K562 (cell line): ENCODE measurements around the gene CEP85L. TPM values are rescaled to one million over a fixed set of nuclear protein-coding genes. Genes with fewer than 3 reads are reported as not detected.

ENCODE experiments used
- ATAC-seq: fragments of 200-7000 bp; cut with Tn5 transposase; 3 replicates; pipeline ENCODE4 v1.9.1; 2020; ENCODE audit warnings: moderate library complexity
- BruUV-seq: library from RNA; stranded (reverse); fragments of 400-500 nt; replicated peaks from 2 replicates; lab custom pipeline; 2021; lab: Mats Ljungman, UMichigan
- CTCF ChIA-PET: fragments of 300-600 bp; formaldehyde crosslinking; extraction: SDS; loops from one replicate; lab custom pipeline; 2021; ENCODE audit warnings: low intra/inter-chr PET ratio; lab: Yijun Ruan, JAX
- POLR2A ChIA-PET: fragments of 300-600, 350-650 bp; sonication (Branson Sonifier 250); formaldehyde crosslinking; extraction: SDS; loops from one replicate; lab custom pipeline; 2021; ENCODE audit warnings: antibody characterized with exemption, inconsistent platforms; lab: Yijun Ruan, JAX
- DNase-seq, 4 experiments: peaks; one replicate each; pipeline versions ENCODE4 v3.0.0 to v3.0.0-alpha.2; 2011 to 2018; ENCODE audit warnings: low spot score in 3 of 4, mixed read lengths in 3 of 4; ENCODE audit errors: extremely low read depth in 1 of 4
- FAIRE-seq: peaks from 2 replicates; lab custom pipeline; 2011; peaks lifted over from hg19 to GRCh38; lab: Jason Lieb, UNC
- H2AFZ ChIP-seq: 2 replicates; pipeline ENCODE4 v1.6.0; 2011; ENCODE audit warnings: low read depth, low read length, control low read depth, inconsistent platforms
- H3K27ac ChIP-seq: fragments of 200-600 bp; 3 replicates; pipeline ENCODE4 v1.8.0; 2011; ENCODE audit warnings: low read depth, mild to moderate bottlenecking, control low read depth, inconsistent platforms, low read length, moderate library complexity, mixed read lengths; ENCODE audit errors: extremely low read depth
- H3K27me3 ChIP-seq, 2 experiments: fragments of 300-600 bp in 1 of 2; 2 replicates in 1 of 2; 3 replicates in 1 of 2; pipeline versions ENCODE4 v1.6.0 to v1.8.0; 2011; ENCODE audit warnings: inconsistent platforms in 2 of 2, low read length in 2 of 2, mild to moderate bottlenecking in 1 of 2, mixed read lengths in 1 of 2, moderate library complexity in 1 of 2; ENCODE audit not compliant: control insufficient read depth in 2 of 2, insufficient read depth in 2 of 2
- H3K36me3 ChIP-seq: fragments of 300-600 bp; 3 replicates; pipeline ENCODE4 v1.8.0; 2011; ENCODE audit warnings: mild to moderate bottlenecking, low read length, inconsistent platforms; ENCODE audit not compliant: control insufficient read depth, insufficient read depth
- H3K4me1 ChIP-seq, 2 experiments: fragments of 200-600 bp in 1 of 2; replicated peaks in 1 of 2; 2 replicates in 1 of 2; 3 replicates in 1 of 2; pipeline versions ENCODE4 v1.5.1 to v1.8.0; 2011; ENCODE audit warnings: inconsistent platforms in 2 of 2, low read length in 2 of 2, mild to moderate bottlenecking in 1 of 2, mixed read lengths in 1 of 2, moderate library complexity in 1 of 2; ENCODE audit not compliant: control insufficient read depth in 2 of 2, insufficient read depth in 2 of 2
- H3K4me2 ChIP-seq: 2 replicates; pipeline ENCODE4 v1.6.1; 2011; ENCODE audit warnings: low read length, control low read depth, inconsistent platforms, mixed read lengths; ENCODE audit not compliant: insufficient read depth
- H3K4me3 ChIP-seq: fragments of 200-600 bp; sonication (generic), shearing (Covaris generic); 2 replicates; pipeline ENCODE4 v1.5.1; 2016; ENCODE audit warnings: control low read depth, inconsistent platforms
- H3K79me2 ChIP-seq: fragments of 200-600 bp; 3 replicates; pipeline ENCODE4 v1.8.0; 2011; ENCODE audit warnings: low read length, inconsistent platforms; ENCODE audit not compliant: control insufficient read depth, insufficient read depth
- H3K9ac ChIP-seq, 2 experiments: 2 replicates each; pipeline versions ENCODE4 v1.6.0 to v1.6.1; 2011; ENCODE audit warnings: low read depth in 2 of 2, low read length in 2 of 2, control low read depth in 1 of 2, inconsistent platforms in 1 of 2, mild to moderate bottlenecking in 1 of 2, mixed read lengths in 1 of 2; ENCODE audit not compliant: insufficient read depth in 1 of 2
- H3K9me1 ChIP-seq: one replicate; pipeline ENCODE4 v1.6.0; 2011; ENCODE audit warnings: inconsistent platforms, mild to moderate bottlenecking, low read length, moderate library complexity; ENCODE audit not compliant: control insufficient read depth, insufficient read depth
- H3K9me3 ChIP-seq: replicated peaks from 2 replicates; pipeline ENCODE4 v1.5.1; 2011; ENCODE audit warnings: low read depth, low read length, inconsistent platforms; ENCODE audit not compliant: control insufficient read depth, insufficient read depth
- H4K20me1 ChIP-seq: replicated peaks from 2 replicates; pipeline ENCODE4 v1.6.1; 2011; ENCODE audit warnings: low read length, inconsistent platforms, mixed read lengths; ENCODE audit not compliant: control insufficient read depth, insufficient read depth
- ATF7 ChIP-seq: fragments of 450-650 bp; IDR thresholded peaks from 2 replicates; pipeline ENCODE4 v1.7.1; 2014; ENCODE audit warnings: mild to moderate bottlenecking, moderate library complexity
- PHTF2 ChIP-seq: fragments of 250-450 bp; sonication (Bioruptor Pico); IDR thresholded peaks from 2 replicates; pipeline ENCODE4 v1.5.0; 2021; ENCODE audit warnings: mild to moderate bottlenecking
- RBM22 ChIP-seq: fragments of 200-400 bp; formaldehyde crosslinking; IDR thresholded peaks from 2 replicates; pipeline ENCODE4 v1.6.1; 2018; ENCODE audit warnings: low read length, low read depth; ENCODE audit not compliant: poor library complexity, severe bottlenecking
- SOX6 ChIP-seq: fragments of 450-650 bp; IDR thresholded peaks from 2 replicates; pipeline ENCODE4 v1.6.1; 2014; ENCODE audit warnings: mild to moderate bottlenecking
- ZNF174 ChIP-seq: fragments of 250-450 bp; sonication (Bioruptor Pico); IDR thresholded peaks from 2 replicates; pipeline ENCODE4 v1.4.0; 2020; ENCODE audit warnings: mild to moderate bottlenecking
- ZNF384 ChIP-seq: IDR thresholded peaks from 2 replicates; pipeline ENCODE4 v1.6.1; 2012; ENCODE audit warnings: low read depth, low read length, improper control_type of control experiment
- ZNF76 ChIP-seq: fragments of 250-450 bp; sonication (Bioruptor Pico); IDR thresholded peaks from 2 replicates; pipeline ENCODE4 v1.4.0; 2020; ENCODE audit warnings: mild to moderate bottlenecking, moderate library complexity, borderline replicate concordance
- WGBS: fragments of 100-300 bp; shearing (Covaris generic); methylation state at CpG from one replicate; pipeline ENCODE4 v1.1.6; 2016; ENCODE audit warnings: low coverage, mixed read lengths; ENCODE audit not compliant: insufficient coverage; ENCODE audit errors: missing lambda C conversion rate; 5-methylcytosine and 5-hydroxymethylcytosine counted together
- in situ Hi-C: fragments of 300-500 bp; cut with MboI; formaldehyde crosslinking; loops from 4 replicates; pipeline ENCODE4 v1.15.0; 2018; ENCODE audit warnings: inconsistent platforms, mixed read lengths
- intact Hi-C: fragments of 100-400 bp; cut with micrococcal nuclease; formaldehyde crosslinking; loops from 2 replicates; pipeline ENCODE4 v1.14.2; 2022
- polyA plus RNA-seq, 8 experiments: library from polyadenylated mRNA; depleted of rRNA in 4 of 8; stranded (reverse) in 5 of 8; unstranded in 3 of 8; fragments of >200 nt; fragmentation: Nextera tagmentation in 2 of 8; fragmentation: Illumina TruSeq in 1 of 8; extraction: Ambion mirVana in 2 of 8; extraction: Trizol in 1 of 8; gene quantifications; 2 replicates each; pipeline versions ENCODE4 v1.2.1 to v1.2.3, GENCODE V29; 2011 to 2014; ENCODE audit warnings: inconsistent platforms in 1 of 8, missing spikeins in 1 of 8
- total RNA-seq, 7 experiments: library from RNA; depleted of rRNA in 6 of 7; stranded (reverse); fragments of >200 nt in 6 of 7; fragmentation: Illumina TruSeq in 2 of 7; extraction: Trizol in 2 of 7; gene quantifications; 2 replicates each; pipeline versions ENCODE4 v1.2.1 to v1.2.3, GENCODE V29; 2011 to 2021; ENCODE audit warnings: low replicate concordance in 1 of 7
- TF ChIP-seq, protein P1 (sequence below): sonication (generic); formaldehyde crosslinking; IDR thresholded peaks from 2 replicates; pipeline ENCODE4 v1.8.1; 2022; ENCODE audit warnings: missing genetic modification reagents
- TF ChIP-seq, protein P2 (sequence below): fragments of 450-650 bp; IDR thresholded peaks from one replicate; pipeline ENCODE4 v1.6.1; 2018; ENCODE audit warnings: mild to moderate bottlenecking, moderate library complexity; ENCODE audit not compliant: partially characterized antibody
- TF ChIP-seq, protein P3 (sequence below): fragments of 250-450 bp; sonication (Bioruptor Pico); IDR thresholded peaks from 2 replicates; pipeline ENCODE4 v1.4.0; 2020; ENCODE audit warnings: mild to moderate bottlenecking, moderate library complexity, borderline replicate concordance
- TF ChIP-seq, protein P4 (sequence below), 2 experiments: IDR thresholded peaks in 1 of 2; conservative IDR thresholded peaks in 1 of 2; 2 replicates each; pipeline ENCODE4 v1.6.1; 2016; ENCODE audit warnings: low read depth in 2 of 2, mild to moderate bottlenecking in 1 of 2, missing compliant biosample characterization in 1 of 2, missing genetic modification characterization in 1 of 2, moderate library complexity in 1 of 2

Gene CEP85L
- total and polyA plus RNA-seq, 9 of the 15 experiments (the other 6 are each of a cell fraction or from before 2014, with no cell fraction given): 4.5 to 15.8 (median 8.3) TPM

DNA sequence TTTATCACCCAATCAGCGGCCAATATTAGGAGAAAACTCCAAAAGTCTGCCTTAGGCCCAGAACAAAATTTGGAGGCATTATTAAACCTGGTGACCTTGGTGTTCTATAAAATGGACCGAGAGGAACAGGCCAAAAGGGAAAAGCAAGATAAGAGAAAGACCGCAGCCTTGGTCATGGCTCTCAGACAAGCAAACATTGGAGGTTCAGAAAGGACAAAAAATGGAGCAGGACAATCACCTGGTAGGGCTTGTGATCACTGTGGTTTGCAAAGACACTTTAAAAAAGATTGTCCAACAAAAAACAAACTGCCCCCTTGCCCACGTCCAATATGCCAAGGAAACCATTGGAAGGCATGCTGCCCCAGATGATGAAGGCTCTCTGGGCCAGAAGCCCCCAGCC lies 31.2 kb downstream of the CEP85L start:
- WGBS: 48% methylated on average over 3 of the region's 4 CpGs
- peaks cover 0 to 7% of the 10 kb centered on the region in 2 experiments; a peak in 3 of 5 replicates for H3K4me1 ChIP-seq
- H3K4me3 ChIP-seq: no peak overlapping the region
- H3K4me2 ChIP-seq: no peak overlapping the region
- no peaks in the 10 kb centered on the region; the same call in 1 of the 2 replicates for H3K9me3 ChIP-seq
- DNase-seq (no peak), ATAC-seq (no peak), FAIRE-seq (no peak)
- H3K9me1 ChIP-seq: no peaks in the 10 kb centered on the region
- no peak overlapping the region for H3K27ac ChIP-seq
- ChIA-PET CTCF (no interaction called here), POLR2A (interaction anchor here (1.6 kb wide), 1 partner anchor 14 kb away, joined by 3 read pairs; no protein-coding TSS in a partner anchor)
- peaks cover 5% of the 10 kb centered on the region; the same call in 1 of the 3 replicates for H3K79me2 ChIP-seq
- in situ Hi-C loops (no loop called here), intact Hi-C loops (no loop called here)
- no peak overlapping the region for H2AFZ ChIP-seq
- H3K36me3 ChIP-seq: peaks cover 4% of the 10 kb centered on the region; the same call in 1 of the 3 replicates
- 0 out of 2 replicates have a peak, but pooled peaks cover 6% of the 10 kb centered on the region for H4K20me1 ChIP-seq
- no TSS peak for BruUV-seq
- H3K9ac ChIP-seq: no peak overlapping the region
- no peaks in the 10 kb centered on the region for H3K27me3 ChIP-seq
- TF ChIP-seq SOX6 (no peak), ZNF384 (no peak), RBM22 (no peak), ZNF76 (no peak), ATF7 (no peak), ZNF174 (CRISPR knock-in tag) (no peak), PHTF2 (CRISPR knock-in tag) (no peak)
- TF ChIP-seq, protein P1, sequence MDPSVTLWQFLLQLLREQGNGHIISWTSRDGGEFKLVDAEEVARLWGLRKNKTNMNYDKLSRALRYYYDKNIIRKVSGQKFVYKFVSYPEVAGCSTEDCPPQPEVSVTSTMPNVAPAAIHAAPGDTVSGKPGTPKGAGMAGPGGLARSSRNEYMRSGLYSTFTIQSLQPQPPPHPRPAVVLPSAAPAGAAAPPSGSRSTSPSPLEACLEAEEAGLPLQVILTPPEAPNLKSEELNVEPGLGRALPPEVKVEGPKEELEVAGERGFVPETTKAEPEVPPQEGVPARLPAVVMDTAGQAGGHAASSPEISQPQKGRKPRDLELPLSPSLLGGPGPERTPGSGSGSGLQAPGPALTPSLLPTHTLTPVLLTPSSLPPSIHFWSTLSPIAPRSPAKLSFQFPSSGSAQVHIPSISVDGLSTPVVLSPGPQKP (CRISPR knock-in tag): no peak
- TF ChIP-seq, protein P2, sequence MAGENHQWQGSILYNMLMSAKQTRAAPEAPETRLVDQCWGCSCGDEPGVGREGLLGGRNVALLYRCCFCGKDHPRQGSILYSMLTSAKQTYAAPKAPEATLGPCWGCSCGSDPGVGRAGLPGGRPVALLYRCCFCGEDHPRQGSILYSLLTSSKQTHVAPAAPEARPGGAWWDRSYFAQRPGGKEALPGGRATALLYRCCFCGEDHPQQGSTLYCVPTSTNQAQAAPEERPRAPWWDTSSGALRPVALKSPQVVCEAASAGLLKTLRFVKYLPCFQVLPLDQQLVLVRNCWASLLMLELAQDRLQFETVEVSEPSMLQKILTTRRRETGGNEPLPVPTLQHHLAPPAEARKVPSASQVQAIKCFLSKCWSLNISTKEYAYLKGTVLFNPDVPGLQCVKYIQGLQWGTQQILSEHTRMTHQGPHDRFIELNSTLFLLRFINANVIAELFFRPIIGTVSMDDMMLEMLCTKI: no peak
- TF ChIP-seq, protein P3, sequence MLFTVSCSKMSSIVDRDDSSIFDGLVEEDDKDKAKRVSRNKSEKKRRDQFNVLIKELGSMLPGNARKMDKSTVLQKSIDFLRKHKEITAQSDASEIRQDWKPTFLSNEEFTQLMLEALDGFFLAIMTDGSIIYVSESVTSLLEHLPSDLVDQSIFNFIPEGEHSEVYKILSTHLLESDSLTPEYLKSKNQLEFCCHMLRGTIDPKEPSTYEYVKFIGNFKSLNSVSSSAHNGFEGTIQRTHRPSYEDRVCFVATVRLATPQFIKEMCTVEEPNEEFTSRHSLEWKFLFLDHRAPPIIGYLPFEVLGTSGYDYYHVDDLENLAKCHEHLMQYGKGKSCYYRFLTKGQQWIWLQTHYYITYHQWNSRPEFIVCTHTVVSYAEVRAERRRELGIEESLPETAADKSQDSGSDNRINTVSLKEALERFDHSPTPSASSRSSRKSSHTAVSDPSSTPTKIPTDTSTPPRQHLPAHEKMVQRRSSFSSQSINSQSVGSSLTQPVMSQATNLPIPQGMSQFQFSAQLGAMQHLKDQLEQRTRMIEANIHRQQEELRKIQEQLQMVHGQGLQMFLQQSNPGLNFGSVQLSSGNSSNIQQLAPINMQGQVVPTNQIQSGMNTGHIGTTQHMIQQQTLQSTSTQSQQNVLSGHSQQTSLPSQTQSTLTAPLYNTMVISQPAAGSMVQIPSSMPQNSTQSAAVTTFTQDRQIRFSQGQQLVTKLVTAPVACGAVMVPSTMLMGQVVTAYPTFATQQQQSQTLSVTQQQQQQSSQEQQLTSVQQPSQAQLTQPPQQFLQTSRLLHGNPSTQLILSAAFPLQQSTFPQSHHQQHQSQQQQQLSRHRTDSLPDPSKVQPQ (CRISPR knock-in tag): no peak
- TF ChIP-seq, protein P4, sequence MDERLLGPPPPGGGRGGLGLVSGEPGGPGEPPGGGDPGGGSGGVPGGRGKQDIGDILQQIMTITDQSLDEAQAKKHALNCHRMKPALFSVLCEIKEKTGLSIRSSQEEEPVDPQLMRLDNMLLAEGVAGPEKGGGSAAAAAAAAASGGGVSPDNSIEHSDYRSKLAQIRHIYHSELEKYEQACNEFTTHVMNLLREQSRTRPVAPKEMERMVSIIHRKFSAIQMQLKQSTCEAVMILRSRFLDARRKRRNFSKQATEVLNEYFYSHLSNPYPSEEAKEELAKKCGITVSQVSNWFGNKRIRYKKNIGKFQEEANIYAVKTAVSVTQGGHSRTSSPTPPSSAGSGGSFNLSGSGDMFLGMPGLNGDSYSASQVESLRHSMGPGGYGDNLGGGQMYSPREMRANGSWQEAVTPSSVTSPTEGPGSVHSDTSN (CRISPR knock-in tag; IDR thresholded peaks at IDR 0.05; ENCODE audit: low read depth): no peak
- TF ChIP-seq, protein P4 (tag; conservative IDR thresholded peaks at IDR 0.05; ENCODE audit: low read depth): no peak
